ENCODE results near the gene TMEM218. TPM values are rescaled to one million over a fixed set of nuclear protein-coding genes. Genes with fewer than 3 reads are reported as not detected.

The TMEM218 gene
- total RNA-seq, 1 experiment from 2014 or later, result 20.5 TPM

DNA sequence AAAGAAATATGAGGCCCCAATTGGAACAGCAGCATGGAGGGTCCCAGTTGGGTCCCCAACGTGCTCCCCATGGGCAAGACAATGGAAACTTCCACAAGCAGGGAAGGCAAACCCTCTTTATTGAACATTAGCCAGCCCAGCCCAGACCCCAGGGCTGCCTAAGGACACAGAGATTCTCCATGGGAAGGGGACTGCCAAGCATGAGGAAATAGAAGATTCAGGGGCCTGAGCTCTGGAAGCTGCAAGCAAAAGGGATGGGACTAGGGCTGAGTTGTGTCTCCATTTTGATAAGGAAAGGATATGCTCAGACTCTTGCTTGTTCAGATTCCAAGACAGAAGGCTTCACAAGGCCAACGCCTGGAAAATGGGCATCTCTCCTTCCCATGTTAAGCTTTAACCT, 23.3 kb downstream of the TMEM218 start:
- POLR2A ChIA-PET (ENCODE audit: unreplicated experiment), result no interaction called here
- BruUV-seq (replicated peaks), result no TSS peak
- peaks cover 11% of the 10 kb centered on the region; the same call in 1 of the 2 replicates for H3K36me3 ChIP-seq (ENCODE audit: low read depth)
- H3K9me3 ChIP-seq (ENCODE audit: insufficient read depth, low read depth), result no peaks in the 10 kb centered on the region
- intact Hi-C loops (cut with micrococcal nuclease; ENCODE audit: unreplicated experiment), result no loop called here
- CTCF ChIA-PET, result no interaction called here
- no peaks in the 10 kb centered on the region for H3K27me3 ChIP-seq (ENCODE audit: insufficient read depth, low read depth)
- H2AFZ ChIP-seq, result no peak overlapping the region
- no peaks in the 10 kb centered on the region for H4K20me1 ChIP-seq (ENCODE audit: insufficient read depth)
- H3K79me2 ChIP-seq (ENCODE audit: low read depth), result no peaks in the 10 kb centered on the region
- no peak overlapping the region for H3K4me3 ChIP-seq
- H3K9me2 ChIP-seq (ENCODE audit: insufficient read depth), result no peaks in the 10 kb centered on the region
- no peak overlapping the region for H3K4me2 ChIP-seq
- no peak for TF ChIP-seq EZH2 (IDR thresholded peaks at IDR 0.05; ENCODE audit: low read depth)
- TF ChIP-seq, protein P1, sequence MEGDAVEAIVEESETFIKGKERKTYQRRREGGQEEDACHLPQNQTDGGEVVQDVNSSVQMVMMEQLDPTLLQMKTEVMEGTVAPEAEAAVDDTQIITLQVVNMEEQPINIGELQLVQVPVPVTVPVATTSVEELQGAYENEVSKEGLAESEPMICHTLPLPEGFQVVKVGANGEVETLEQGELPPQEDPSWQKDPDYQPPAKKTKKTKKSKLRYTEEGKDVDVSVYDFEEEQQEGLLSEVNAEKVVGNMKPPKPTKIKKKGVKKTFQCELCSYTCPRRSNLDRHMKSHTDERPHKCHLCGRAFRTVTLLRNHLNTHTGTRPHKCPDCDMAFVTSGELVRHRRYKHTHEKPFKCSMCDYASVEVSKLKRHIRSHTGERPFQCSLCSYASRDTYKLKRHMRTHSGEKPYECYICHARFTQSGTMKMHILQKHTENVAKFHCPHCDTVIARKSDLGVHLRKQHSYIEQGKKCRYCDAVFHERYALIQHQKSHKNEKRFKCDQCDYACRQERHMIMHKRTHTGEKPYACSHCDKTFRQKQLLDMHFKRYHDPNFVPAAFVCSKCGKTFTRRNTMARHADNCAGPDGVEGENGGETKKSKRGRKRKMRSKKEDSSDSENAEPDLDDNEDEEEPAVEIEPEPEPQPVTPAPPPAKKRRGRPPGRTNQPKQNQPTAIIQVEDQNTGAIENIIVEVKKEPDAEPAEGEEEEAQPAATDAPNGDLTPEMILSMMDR (conservative IDR thresholded peaks at IDR 0.05), result no peak
- H3K4me1 ChIP-seq (replicated peaks; ENCODE audit: insufficient read depth), result peaks cover 42% of the 10 kb centered on the region
- no peak overlapping the region for H3K27ac ChIP-seq
- H3F3A ChIP-seq (ENCODE audit: insufficient read depth, low read depth), result peaks cover 31% of the 10 kb centered on the region
- DNase-seq, result no peak

DNA sequence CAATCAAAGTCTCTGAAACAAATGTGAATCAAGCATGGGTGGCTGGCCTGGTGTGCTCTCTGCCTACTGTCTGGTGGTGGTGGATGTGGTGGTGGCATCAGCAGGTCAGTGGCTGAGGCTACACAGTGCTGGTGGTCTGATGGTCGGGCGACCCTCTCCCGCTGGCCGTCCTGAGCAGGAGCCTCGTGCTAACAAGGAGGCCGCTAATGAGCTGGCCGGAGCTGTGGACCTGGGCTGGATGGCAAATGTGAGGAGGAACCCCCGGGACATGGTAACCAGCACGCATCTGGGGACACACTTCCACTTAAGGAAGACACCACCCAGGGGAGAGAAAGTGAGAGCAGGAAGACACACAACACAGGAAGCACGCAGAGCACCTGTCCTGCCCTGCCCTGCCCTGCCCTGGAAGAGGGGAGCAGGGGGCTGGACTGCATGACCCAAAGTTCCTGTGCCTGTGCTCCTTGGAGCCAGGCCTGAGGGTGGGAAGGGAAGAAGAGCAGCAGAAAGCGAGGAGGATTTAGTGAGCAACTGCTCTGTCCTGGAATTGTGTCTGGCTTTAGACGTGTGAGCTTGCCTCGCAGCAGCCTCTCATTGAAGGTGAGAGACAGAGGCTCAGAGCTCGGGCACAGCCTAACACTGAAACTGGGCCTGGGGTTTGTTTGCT, 24.7 kb downstream of the TMEM218 start:
- peaks cover 47% of the 10 kb centered on the region for H3K4me1 ChIP-seq (replicated peaks; ENCODE audit: insufficient read depth)
- peaks cover 33% of the 10 kb centered on the region for H3F3A ChIP-seq (ENCODE audit: insufficient read depth, low read depth)
- no peak overlapping the region for H2AFZ ChIP-seq
- no peaks in the 10 kb centered on the region for H3K9me3 ChIP-seq (ENCODE audit: insufficient read depth, low read depth)
- TF ChIP-seq, protein P1 (conservative IDR thresholded peaks at IDR 0.05), result no peak
- no peak for TF ChIP-seq EZH2 (IDR thresholded peaks at IDR 0.05; ENCODE audit: low read depth)
- no peak overlapping the region for H3K27ac ChIP-seq
- H4K20me1 ChIP-seq (ENCODE audit: insufficient read depth), result no peaks in the 10 kb centered on the region
- ChIA-PET CTCF (no interaction called here), POLR2A (ENCODE audit: unreplicated experiment) (no interaction called here)
- intact Hi-C loops (cut with micrococcal nuclease; ENCODE audit: unreplicated experiment), result no loop called here
- H3K4me2 ChIP-seq, result no peak overlapping the region
- no TSS peak for BruUV-seq (replicated peaks)
- H3K79me2 ChIP-seq (ENCODE audit: low read depth), result no peaks in the 10 kb centered on the region
- no peak for DNase-seq
- no peaks in the 10 kb centered on the region for H3K27me3 ChIP-seq (ENCODE audit: insufficient read depth, low read depth)
- no peaks in the 10 kb centered on the region for H3K9me2 ChIP-seq (ENCODE audit: insufficient read depth)
- H3K4me3 ChIP-seq, result no peak overlapping the region
- H3K36me3 ChIP-seq (ENCODE audit: low read depth), result peaks cover 11% of the 10 kb centered on the region; the same call in 1 of the 2 replicates

DNA sequence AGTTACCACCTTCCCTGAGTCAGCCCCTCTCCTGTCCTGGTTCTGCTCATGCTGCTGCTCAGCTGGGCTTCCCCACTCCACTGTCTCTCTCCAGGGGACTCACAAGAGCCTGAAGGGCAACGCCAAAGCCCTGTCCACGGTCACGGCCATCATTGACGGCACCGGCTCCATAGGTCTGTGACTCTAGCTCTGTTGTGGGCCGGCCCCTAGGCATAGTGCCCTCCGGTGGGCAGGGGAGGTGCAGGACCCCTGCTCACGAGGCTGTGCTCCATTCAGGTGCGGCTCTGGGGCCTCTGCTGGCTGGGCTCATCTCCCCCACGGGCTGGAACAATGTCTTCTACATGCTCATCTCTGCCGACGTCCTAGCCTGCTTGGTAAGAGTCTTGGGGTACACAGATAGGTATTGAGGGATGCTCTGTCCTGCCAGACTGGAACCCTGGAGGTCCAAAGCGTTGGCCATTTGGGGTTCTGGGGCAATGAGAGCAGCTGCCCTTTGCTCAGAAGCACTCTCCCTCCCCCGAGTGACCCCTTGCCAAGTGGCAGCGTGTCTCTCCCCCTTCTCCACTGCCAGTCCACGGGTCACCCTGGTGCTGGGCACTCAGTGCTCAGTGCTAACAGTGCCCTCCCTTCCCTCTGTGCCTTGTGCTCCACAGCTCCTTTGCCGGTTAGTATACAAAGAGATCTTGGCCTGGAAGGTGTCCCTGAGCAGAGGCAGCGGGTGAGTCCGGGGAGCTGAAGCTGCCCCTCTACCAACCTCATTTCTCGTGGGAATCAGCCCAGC, 25.9 kb downstream of the TMEM218 start:
- TF ChIP-seq, protein P1 (conservative IDR thresholded peaks at IDR 0.05), result no peak
- TF ChIP-seq EZH2 (IDR thresholded peaks at IDR 0.05; ENCODE audit: low read depth), result no peak
- Histone ChIP-seq H3K27me3 (ENCODE audit: insufficient read depth, low read depth) (no peaks in the 10 kb centered on the region), H2AFZ (no peak overlapping the region), H3K79me2 (ENCODE audit: low read depth) (no peaks in the 10 kb centered on the region), H3K36me3 (ENCODE audit: low read depth) (peaks cover 11% of the 10 kb centered on the region; the same call in 1 of the 2 replicates), H3K4me2 (no peak overlapping the region), H4K20me1 (ENCODE audit: insufficient read depth) (no peaks in the 10 kb centered on the region), H3F3A (ENCODE audit: insufficient read depth, low read depth) (peaks cover 20% of the 10 kb centered on the region; the same call in 1 of the 2 replicates), H3K4me1 (replicated peaks; ENCODE audit: insufficient read depth) (peaks cover 46% of the 10 kb centered on the region), H3K27ac (no peak overlapping the region), H3K9me2 (ENCODE audit: insufficient read depth) (no peaks in the 10 kb centered on the region), H3K9me3 (ENCODE audit: insufficient read depth, low read depth) (no peaks in the 10 kb centered on the region), H3K4me3 (no peak overlapping the region)
- ChIA-PET POLR2A (ENCODE audit: unreplicated experiment) (no interaction called here), CTCF (no interaction called here)
- BruUV-seq (replicated peaks), result no TSS peak
- DNase-seq, result no peak
- intact Hi-C loops (cut with micrococcal nuclease; ENCODE audit: unreplicated experiment), result no loop called here

Measured in PC-9 (cell line).